Upper lobe of right lung (tissue), 1 donor: ENCODE measurements around the gene SMAD7. TPM values are rescaled to one million over a fixed set of nuclear protein-coding genes. Genes with fewer than 3 reads are reported as not detected.
A peak's percentile ranks its signal among the peaks of the same experiment; 100 is the strongest.

ENCODE experiments used
- ATAC-seq: fragments of 200-7000 bp; cut with Tn5 transposase; one replicate; pipeline ENCODE4 v1.9.1; 2020; ENCODE audit warnings: mild to moderate bottlenecking, moderate library complexity
- DNase-seq: peaks from one replicate; pipeline ENCODE4 v3.0.0-alpha.2; 2020
- H3K27ac ChIP-seq: fragments of 200-600 bp; one replicate; pipeline ENCODE4 v1.8.0; 2022
- H3K27me3 ChIP-seq: fragments of 200-600 bp; one replicate; pipeline ENCODE4 v1.8.0; 2022; ENCODE audit warnings: mild to moderate bottlenecking
- H3K36me3 ChIP-seq: fragments of 200-600 bp; one replicate; pipeline ENCODE4 v1.8.0; 2022
- H3K4me1 ChIP-seq: fragments of 200-600 bp; one replicate; pipeline ENCODE4 v1.8.0; 2022
- H3K4me3 ChIP-seq: fragments of 200-600 bp; one replicate; pipeline ENCODE4 v1.8.0; 2022; ENCODE audit warnings: mild to moderate bottlenecking
- H3K9me3 ChIP-seq: fragments of 200-600 bp; one replicate; pipeline ENCODE4 v1.8.0; 2022
- intact Hi-C: fragments of 100-400 bp; cut with DNase I; formaldehyde crosslinking; loops from one replicate; pipeline ENCODE4 v1.11.0; 2022
- total RNA-seq: library from RNA; stranded (reverse); fragmentation: NEBNext Ultra II Directional; extraction: Animal tissue kit (Norgen Biotek cat#: 25700); gene quantifications from one replicate; pipeline ENCODE4 v1.2.1, GENCODE V29; 2021
- TF ChIP-seq, protein P1 (sequence below): fragments of 200-600 bp; IDR thresholded peaks from one replicate; pipeline ENCODE4 v1.8.0; 2022; ENCODE audit warnings: antibody characterized with exemption
- donor health status: DM: no; HTN: yes; CAD: no; lungs with severe emphysema.

The SMAD7 gene
- total RNA-seq, 1 donor from 2014 or later, result 68.9 TPM

DNA sequence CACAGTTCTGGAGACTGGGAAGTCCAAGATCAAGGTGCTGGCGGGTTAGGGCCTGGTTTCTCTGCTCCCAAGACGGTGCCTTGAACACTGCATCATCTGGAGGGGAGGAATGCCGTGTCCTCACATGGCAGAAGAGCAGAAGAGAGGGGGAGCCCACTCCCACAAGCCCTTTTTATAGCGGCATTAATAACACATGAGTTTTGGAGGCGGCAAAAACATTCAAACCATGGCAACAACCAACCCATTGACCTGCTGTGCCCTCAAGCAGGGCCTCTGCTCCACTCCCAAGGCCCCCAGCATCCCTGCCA lies 62.0 kb downstream of the SMAD7 start:
- intact Hi-C loops, result no loop called here
- ATAC-seq (no peak), DNase-seq (no peak)
- Histone ChIP-seq H3K27me3 (no peaks in the 10 kb centered on the region), H3K27ac (no peak overlapping the region), H3K36me3 (no peaks in the 10 kb centered on the region), H3K9me3 (no peaks in the 10 kb centered on the region), H3K4me3 (no peak overlapping the region), H3K4me1 (peaks cover 5% of the 10 kb centered on the region)
- TF ChIP-seq, protein P1, sequence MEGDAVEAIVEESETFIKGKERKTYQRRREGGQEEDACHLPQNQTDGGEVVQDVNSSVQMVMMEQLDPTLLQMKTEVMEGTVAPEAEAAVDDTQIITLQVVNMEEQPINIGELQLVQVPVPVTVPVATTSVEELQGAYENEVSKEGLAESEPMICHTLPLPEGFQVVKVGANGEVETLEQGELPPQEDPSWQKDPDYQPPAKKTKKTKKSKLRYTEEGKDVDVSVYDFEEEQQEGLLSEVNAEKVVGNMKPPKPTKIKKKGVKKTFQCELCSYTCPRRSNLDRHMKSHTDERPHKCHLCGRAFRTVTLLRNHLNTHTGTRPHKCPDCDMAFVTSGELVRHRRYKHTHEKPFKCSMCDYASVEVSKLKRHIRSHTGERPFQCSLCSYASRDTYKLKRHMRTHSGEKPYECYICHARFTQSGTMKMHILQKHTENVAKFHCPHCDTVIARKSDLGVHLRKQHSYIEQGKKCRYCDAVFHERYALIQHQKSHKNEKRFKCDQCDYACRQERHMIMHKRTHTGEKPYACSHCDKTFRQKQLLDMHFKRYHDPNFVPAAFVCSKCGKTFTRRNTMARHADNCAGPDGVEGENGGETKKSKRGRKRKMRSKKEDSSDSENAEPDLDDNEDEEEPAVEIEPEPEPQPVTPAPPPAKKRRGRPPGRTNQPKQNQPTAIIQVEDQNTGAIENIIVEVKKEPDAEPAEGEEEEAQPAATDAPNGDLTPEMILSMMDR, result no peak

DNA sequence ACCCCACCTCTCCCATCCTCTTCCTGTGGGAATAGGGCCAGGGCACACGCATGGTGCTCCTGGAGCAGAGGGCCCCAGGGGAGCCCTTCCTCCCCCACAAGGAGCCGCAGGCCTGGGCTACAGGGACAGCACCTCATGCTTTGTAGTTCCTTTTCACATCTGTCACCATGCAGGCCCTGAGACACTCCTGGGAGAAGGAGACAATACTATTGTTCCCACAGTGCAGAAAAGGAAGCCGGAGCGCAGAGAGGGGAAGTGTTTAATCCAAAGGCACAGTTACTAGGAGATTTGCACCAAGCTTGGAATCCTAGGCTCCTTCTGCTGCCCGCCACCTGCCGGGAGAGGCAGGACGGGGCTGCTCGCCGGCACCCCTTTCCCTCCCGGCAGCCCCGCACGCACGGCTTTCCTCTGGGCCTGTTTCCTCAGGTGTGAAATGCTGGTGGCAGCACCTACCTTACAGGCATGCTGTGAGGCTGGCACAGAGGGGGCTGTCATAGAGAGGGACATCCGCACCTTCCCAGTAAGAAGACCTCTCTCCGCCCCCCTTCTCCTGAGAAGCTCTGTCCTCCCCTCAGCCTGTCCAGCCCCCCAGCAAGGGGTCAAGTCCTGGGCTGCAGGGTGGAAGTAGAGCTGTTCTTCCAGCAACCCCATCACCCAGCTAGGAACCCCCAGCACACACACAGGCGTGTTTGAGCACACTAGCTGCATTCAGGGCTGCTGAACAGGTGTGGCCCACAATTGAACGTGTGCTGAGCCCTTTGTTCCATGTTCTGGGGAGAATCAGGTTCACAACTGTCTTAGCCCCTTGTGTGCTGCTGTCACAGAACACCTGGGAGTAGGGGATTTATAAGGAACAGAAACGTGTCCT lies 62.6 kb downstream of the SMAD7 start:
- intact Hi-C loops, result no loop called here
- no peak overlapping the region for H3K4me3 ChIP-seq
- H3K27me3 ChIP-seq, result no peaks in the 10 kb centered on the region
- H3K27ac ChIP-seq, result no peak overlapping the region
- no peaks in the 10 kb centered on the region for H3K9me3 ChIP-seq
- TF ChIP-seq, protein P1, result peak; percentile 9
- H3K4me1 ChIP-seq, result peaks cover 5% of the 10 kb centered on the region
- ATAC-seq (no peak), DNase-seq (peak; percentile 32)
- no peaks in the 10 kb centered on the region for H3K36me3 ChIP-seq

DNA sequence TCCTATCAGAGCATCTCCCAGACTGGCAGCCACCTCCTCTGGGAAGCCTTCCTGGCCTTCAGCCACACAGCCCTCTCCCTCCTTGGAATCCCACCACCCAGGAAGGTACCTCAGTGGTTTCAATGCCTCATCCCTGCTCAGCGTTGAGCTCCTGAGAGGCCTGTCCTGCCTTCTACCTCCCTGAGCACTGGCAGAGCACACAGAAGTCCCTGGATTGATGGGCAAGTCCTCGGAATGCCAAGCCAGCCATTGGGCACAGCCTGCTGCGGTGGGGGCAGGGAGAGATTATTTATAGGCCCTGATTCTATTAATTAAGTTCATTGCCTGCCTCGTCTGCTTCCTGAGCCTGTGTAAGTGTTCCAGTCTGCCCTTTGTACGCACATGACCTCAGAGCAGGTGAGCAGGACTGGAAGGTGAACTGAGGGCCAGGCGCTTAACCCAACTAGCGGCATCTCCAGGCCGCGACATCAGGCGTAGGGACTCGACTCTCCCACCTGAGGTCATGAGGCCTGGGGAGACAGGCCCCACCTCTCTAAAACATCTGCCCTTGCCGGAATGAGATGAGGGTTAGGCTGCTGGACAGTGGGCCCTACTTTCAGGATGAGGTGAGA lies 63.4 kb downstream of the SMAD7 start:
- H3K27ac ChIP-seq, result no peak overlapping the region
- DNase-seq (peak; percentile 55), ATAC-seq (no peak)
- no peaks in the 10 kb centered on the region for H3K27me3 ChIP-seq
- TF ChIP-seq, protein P1, result no peak
- no peaks in the 10 kb centered on the region for H3K36me3 ChIP-seq
- H3K4me3 ChIP-seq, result no peak overlapping the region
- peaks cover 5% of the 10 kb centered on the region for H3K4me1 ChIP-seq
- no peaks in the 10 kb centered on the region for H3K9me3 ChIP-seq
- intact Hi-C loops, result no loop called here

DNA sequence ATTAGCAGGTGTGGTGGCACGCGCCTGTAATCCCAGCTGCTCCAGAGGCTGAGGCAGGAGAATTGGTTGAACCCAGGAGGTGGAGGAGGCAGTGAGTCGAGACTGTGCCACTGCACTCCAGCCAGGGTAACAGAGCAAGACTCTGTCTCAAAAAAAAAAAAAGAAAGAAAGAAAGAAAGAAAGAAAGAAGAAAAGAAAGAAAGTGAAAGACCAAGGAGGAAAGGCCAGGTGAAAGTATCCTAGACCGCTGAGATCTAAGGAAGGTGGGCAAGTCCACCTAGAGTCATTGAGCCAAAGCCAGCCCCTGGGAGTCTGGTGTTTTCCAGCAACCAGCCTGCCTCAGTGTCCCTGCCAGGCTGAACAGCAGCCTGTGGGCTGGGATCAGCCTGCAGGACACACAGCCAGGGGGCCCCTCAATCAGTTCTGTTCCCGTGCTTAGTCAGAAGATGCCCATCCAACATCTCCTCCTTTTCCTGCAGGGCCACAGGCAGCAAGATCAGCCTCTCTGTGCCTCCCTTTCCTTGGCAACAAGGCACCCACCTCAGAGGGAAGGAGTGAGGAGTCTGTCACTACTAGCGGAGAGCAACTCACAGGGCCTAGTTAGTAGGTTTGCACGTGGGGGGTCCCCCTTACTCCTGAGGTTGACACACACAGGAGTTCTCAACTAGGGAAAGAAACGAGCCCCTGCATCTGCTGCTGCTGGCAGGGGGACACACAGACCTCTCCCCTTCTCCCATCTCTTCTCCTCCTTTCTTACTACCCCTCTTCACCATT lies 64.1 kb downstream of the SMAD7 start:
- H3K36me3 ChIP-seq, result no peaks in the 10 kb centered on the region
- peaks cover 5% of the 10 kb centered on the region for H3K4me1 ChIP-seq

DNA sequence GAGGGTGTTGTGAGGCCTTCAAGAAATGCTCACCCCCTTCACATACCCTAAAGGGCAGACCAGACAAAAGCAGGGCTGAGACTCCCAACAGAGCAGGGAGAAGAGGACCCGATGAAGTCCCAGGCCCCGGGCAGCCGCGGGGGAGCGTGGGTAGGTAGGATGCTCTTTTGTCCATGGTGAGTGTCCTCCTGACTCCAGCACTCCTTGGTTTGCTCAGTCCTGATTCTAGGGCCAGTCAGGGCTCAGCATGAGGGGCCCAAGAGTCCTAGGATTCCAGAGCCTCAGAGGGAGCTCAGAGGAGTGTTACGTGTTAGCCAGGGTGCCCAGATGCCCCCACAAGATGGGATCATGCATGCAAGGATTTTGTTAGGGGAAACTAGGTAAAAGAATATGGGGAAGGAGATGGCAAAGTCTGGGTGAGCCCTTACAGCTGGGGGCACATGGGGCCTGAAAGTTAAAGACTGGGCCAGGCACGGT lies 64.8 kb downstream of the SMAD7 start:
- intact Hi-C loops, result no loop called here
- ATAC-seq, result no peak
- TF ChIP-seq, protein P1, result no peak
- Histone ChIP-seq H3K4me1 (peaks cover 5% of the 10 kb centered on the region), H3K9me3 (no peaks in the 10 kb centered on the region), H3K27me3 (no peaks in the 10 kb centered on the region), H3K4me3 (no peak overlapping the region), H3K36me3 (no peaks in the 10 kb centered on the region), H3K27ac (no peak overlapping the region)
- DNase-seq, result peak; percentile 60

More for the DNA sequence above, 64.1 kb downstream of the SMAD7 start:
- intact Hi-C loops, result no loop called here
- H3K27me3 ChIP-seq, result no peaks in the 10 kb centered on the region
- no peak overlapping the region for H3K27ac ChIP-seq
- DNase-seq (peak; percentile 38), ATAC-seq (no peak)
- H3K4me3 ChIP-seq, result no peak overlapping the region
- TF ChIP-seq, protein P1, result no peak
- no peaks in the 10 kb centered on the region for H3K9me3 ChIP-seq
